ENCODE results near the gene FOXJ1.

Gene FOXJ1

DNA sequence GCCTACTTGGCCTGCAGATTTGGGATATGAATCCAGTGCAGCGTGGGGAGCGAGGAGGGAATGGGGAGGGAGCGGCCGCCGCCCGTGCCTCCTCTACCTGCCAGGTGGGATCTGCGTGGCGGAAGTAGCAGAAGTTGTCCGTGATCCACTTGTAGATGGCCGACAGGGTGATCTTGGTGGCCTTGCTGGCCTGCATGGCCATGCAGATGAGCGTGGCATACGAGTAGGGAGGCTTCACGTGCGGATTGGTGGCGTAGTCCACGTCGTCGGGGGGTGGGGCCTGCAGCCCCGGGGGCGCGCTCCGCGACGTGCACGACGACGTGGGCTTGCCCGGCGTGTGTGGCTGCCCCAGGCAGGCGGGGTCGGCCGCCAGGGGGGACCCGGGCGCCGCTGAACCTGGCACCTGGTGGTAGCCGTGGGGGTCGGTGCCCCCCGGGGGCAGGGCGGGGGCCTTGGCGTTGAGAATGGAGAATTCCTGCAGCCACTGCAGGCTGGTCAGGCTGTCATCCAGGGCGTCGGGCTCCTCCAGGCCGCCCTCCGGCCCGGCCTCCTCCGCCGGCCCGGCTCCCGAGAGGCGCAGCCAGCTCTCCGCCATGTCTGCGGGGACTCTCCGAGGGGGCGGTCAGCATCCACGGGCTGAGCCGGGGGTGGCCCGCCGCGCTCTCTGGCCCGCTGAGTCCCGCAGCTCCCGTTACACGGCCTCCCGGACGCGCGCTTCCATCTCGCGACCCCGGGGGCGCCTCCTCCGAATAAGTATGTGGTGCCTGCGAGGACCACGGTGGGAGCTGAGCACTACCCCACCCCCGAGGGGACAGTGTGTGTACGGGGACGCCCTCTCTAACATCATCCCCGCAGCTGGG is 1.0 kb downstream of the FOXJ1 start:
- no peak for DNase-seq

DNA sequence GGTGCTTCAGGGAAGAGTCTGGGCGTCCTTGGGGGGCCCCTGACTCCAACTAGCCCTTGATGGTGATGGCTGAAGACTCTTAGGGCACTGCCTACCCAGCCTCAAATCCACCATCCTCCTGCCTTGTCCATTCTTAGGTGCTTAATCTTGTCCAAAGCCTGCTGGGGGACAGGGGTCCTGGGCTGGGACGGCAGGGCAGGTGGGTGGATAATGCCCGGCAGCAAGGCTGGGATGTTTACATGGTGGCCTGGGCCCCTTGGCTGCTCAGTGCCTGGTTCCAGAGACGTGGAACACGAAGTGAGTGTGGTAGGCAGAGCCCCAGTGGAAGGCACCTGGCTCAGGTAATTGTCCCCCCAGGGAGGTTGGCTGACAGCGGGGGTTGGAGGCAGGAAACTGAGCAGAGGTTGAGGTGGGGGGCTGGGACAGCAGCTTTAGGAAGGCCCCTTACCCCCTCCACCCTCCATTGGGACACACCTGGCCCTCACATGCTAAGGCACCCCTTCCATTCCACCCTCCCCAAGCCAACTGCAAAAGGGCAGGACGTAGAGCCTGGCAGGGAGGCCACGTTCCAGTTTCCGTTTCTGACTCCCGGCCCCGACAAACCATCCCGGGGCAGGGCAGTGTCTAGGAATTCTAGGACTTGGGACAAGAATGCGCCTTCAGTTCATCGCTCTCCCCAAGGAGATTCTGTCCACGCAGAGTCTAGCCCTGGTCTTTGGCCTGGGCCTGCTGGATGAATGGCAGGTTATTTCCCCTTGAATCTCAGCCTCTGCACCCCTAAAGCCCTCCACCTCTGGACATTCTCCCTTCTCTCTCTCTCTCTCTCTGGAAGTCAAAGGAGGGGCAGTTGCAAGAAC is 1.9 kb downstream of the FOXJ1 start:
- no peak for DNase-seq

DNA sequence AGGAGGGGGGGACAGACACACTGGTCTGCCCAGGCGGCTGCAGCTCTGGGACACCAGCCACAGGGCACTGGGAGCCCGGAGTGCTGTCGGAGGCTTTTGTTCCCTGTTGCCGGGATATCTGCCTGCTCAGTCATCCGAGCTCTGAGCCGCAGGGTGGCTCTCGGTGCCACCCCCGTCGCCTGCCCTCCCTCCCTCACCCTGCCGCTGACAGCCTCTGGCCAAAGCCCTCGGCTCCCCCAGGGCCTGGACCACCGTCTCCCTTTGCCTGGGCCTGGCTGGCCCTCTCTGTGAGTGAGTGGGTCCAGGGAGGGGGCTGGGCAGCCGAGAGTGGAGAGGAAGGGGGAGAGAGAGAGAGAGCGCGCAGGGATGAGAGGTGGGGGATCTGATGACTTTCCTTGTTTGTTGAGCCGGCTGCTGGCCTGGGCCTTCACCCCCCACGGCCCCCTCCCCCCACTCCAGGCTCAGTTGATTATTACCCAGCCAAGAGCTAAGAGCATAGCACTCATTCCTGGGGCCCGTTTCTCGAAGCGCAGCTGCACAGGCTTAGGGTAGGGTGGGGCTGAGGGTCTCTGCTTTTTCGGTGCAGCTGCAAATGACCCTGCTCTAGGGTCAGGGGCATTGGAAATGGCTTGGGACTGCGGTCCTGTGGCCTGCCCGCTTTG is 2.7 kb downstream of the FOXJ1 start:
- peak in 1 of 2 experiments; percentile 26 for DNase-seq

DNA sequence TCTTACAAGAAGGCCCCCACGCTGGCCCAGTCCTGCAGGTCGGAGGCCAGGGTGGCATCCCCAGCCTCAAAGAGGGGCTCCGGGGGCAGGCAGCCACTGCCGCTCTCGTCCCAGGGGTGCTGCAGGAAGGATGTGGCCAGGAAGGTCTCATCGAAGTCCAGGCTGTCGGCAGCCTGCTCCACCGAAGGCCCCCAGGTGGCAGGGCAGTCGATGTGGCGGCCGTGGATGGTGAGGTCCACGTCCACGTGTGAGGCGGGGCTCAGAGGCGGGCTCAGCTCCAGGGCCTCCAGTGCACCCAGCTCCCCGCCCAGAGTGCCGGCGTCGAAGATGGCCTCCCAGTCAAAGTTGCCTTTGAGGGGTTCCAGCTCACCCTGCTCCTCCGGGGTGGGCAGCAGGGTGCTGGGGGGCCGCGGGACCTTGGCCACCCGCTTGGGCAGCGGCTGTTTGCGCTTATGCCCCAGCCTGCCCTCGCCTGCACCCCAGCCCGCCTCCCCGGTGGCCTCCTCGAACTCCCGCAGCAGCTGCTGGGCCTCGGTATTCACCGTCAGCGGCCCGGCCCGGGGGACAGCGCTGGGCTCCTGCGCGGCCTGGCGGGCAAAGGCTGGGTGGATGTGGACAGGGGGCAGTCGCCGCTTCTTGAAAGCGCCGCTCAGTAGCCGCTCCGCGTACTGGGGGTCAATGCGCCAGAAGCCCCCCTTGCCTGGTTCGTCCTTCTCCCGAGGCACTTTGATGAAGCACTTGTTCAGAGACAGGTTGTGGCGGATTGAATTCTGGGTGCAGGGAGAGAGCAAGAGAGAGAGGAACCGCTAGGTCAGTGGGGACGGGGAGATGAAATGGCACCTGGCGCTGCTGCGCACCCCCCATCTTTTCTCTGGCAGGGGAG is 3.5 kb downstream of the FOXJ1 start:
- DNase-seq = no peak

DNA sequence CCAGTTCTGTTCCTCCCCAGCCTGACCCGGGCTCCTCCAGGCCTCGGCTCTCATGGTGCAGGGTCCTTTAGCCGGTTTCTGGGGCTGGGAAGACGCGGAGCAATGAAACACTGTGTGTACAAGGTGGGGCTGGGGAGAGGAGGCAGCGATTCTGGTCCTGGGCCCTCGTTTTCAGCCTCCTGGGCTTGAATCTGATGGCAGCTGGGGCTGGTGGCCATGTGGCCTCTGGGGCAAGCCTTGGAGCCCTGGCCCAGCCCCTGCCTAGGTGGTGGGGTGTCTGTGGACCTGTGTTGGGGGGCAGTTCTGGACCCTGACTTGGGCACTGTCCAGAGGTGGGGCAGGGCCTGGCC is 4.1 kb downstream of the FOXJ1 start:
- no peak for DNase-seq

DNA sequence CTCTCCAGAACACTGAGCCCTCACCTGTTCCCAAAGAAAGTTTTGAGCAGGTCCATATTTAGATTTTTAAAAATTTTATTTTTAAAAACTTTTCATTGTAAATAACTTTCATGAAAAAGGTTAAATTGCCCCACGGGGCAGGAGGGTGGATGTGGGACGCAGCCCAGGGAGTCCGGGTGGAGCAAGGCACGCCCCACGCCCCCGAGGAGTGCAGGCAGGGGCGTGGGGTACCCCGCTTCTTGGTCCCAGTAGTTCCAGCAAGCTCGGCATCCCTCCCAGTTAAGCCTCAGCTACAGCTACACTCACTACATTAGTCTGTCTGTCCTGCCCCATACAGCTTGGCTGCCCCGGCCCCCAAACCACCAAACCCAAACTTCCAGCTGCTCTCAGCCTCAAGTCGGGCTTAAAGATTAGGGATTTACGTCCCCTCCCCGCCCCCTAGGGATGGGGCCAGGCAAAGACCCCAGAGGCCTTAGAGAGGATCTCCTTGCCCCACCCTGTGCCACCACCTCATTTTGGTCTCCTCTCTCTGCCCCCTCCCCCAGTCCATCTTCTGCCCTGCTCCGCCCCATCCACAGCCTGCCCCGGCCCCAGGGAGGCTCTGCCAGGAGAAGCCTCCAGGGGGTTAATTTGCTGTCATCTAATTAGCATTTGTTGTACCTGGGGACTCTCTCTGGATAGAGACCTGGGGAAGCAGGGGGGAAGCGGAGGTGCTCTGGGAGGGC is 4.6 kb downstream of the FOXJ1 start:
- DNase-seq = no peak

DNA sequence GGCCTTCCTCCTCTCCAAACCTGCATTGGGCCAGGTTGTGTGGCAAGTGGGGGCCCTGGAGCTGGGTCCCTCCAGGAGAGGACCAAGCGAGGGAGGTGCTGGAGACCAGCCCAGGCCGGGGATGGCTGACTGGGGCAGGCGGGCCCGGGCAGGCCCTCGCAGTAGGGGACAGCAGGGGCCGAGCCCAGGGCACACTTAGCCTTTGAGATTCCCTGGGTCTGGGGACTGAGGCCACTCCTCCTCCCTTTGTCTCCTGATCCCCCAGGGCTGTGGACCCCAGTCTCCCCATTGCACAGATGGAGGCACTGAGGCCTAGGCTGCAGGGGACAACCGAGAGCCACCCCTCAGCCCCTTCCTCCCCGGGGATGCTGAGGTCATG is 5.2 kb downstream of the FOXJ1 start:
- DNase-seq = no peak

DNA sequence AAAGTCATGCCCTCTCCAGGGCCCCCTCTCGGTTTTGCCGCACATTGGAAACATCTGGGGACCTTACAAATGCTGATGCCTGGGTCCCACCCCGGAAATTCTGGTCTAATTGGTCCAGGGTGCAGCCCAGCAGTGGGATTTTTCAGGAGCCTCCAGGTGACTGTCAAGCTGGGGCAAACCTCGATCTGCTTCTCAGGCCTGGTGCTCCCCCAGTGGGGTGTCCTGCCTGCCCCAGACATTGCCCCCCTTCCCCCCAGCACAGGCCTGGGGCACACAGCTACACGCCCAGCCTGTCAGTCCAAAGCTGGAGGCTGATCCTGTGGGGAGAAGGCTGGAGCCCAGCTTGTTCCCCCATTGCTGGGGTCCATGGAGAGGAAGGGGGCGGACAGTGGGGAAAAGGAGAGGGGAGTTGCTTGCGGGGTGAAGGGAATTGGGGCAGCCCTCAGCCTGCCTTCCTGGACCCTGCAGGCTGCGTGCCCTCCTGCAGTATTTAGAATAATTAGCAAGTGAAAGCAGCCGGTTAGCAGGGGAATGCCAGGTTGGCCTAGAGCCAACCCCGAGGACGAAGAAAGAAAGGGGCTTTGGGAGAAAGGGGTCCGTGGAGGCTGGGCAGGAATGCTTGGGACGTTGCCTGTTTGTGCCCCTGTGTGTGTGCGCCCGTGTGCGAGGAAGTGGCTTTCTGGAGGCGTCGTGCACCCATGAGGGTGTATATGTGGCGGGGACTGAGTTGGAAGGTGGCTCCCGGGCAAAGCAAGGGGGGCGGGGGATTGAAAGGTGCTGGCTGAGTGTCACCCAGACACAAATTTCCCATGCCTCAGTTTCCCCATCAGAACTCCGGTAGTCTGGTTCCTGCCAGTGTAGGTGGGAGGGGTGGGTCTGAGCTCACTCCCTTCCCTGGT is 5.9 kb downstream of the FOXJ1 start:
- no peak for DNase-seq

DNA sequence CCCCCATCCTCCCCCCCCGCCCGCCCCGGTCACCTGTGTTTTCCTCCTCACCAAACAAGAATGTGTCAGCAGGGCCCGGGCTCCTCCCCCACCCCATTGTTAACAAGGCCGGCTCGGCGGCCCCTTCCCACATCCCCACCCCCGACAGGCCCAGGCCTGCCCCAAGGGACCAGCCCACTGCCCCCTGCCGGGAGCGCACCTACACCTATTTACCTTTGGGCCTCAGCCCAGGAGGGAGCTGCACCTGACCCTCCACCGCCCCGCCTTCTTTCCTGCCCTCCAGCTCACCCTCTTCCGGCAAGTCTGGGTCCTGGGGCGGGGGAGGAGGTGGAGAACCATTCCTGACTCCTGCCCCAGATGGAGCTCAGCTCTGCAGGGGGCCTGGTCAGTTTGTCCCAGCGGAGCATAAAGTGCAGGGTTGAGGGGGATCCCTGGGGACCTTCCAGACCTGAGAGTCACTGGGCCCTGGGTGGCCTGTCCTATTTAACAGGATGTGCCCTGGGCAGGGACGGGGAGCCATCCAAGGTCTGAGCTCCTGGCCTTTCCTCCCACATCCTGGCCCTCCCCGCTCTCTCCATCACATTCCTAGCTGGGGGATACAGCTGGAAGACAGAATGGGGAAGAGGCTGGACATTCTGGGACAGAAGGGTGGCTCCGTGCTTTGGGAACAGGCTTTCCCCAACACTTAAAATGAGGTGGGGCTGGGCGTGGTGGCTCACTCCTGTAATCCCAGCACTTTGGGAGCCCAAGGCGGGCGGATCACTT is 8.3 kb downstream of the FOXJ1 start:
- DNase-seq = no peak

DNA sequence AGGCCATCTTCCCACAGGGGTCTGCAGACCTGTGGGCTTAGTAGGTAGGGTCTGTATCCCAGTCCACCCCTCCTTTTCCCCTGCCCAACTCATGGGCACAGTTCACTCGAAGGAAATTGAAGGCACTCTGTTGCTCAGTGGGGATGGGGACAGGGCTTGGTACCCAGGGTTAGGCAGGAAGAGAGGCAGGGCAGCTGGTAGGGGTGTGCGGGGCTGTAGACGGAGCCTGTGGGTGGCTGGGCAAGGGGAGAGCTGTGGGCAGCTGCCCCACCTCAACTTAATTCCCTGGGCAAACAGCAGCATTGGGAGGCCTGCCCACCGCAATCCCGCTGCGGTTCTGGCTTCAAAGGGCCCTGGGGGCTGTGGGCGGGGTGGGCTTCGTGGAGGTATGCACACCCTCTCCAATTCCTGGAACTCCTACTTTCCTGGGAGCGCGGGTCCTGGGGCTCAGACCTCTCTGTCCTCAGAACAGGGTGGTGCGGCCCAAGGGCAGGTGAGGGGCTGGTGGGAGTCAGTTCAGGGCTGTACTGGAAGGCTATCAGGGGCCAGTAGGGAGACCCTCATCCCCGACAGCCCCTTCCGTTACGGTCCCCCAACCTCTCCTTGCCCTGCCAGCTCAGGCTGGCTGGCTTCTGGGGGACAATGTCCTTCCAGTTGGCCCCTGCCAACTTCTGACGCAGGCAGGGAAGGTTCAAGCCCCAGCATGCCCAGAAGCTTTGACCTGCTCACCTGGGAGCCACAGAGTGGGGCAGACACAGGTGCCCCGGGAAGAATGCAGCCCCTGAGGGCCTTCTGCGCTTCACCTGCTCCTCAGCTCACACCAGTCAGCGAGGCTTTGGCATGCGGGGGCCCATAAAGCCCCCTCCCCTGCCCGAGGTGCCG is 9.1 kb downstream of the FOXJ1 start:
- DNase-seq = no peak

DNA sequence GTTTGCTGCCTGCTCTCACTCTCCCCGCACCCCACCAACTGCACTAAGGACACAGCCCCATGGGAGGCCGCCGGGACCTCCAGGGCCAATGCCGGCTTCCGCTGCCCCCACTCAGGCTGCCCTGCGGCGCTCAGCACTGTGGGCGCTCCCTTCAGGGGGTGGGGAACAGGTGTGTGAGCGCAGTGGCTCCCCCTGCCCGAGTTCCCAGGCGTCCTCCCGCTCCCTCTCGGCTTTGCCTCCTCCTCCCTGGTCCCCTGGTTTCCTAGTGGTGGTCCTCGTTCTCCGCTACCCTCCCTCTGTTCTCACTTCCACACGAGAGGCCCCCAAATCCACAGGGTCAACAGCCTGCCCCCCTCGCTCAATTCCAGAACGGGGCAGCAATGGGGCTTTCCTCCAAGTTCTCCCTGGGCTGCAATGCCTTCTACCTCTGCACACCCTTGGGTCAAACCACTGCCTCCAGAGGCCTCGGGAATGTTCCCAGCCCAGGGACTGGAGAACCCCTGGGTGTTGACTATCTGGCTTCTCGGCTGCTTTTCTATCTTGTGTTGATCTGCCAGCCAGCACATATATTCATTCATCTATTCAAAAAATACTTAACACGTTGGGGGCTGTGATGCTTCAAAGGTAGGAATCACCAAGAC is 9.9 kb downstream of the FOXJ1 start:
- no peak for DNase-seq

DNA sequence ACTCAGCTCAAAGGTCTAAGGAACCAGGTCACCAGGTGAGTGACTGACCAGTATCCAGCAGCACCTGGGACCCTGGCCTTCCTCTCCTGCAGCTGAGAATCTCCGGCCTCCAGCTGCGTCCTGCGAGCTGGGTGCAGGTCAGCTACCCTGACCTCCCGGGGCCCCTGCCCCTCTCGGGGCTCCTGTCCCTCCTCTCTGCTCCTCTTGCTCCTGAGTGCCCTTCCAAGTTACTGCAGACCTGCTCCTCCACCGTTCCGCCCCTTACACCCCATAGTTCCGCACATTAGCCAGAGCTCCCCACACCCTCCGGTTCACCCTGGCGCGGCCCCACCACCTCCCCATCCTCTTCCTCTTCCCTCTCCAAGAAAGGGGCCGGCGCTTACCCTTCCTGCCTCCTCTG is 10.6 kb downstream of the FOXJ1 start:
- DNase-seq = no peak

DNA sequence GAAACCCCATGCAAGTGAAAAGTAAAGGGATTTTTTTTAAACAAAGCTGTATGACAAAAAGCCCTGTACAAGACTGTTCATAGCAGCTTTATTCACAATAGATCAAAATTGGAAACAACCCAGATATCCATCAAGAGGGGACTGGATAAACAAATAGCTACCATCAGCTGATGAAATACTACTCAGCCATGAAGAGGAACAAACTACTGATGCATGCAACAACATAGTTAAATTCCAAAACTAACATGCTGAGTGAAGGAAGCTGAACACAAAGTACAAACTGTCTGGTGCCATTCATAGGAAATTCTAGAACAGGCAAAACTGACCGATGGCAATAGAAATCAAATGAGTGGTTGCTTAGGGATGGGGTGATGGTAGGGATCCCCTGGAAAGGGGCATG is 15.1 kb downstream of the FOXJ1 start:
- DNase-seq = no peak

DNA sequence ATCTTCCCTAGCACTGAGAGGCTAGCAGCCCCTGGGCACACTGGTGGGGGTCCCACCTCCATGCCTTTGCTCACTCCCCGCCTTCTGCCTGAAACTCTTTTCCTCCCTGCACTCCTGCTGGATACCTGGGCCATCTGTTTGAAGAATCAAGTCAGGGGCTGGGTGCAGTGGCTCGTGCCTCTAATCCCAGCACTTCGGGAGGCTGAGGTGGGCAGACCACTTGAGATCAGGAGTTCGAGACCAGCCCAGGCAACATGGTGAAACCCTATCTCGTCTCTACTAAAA is 15.7 kb downstream of the FOXJ1 start:
- DNase-seq = no peak

DNA sequence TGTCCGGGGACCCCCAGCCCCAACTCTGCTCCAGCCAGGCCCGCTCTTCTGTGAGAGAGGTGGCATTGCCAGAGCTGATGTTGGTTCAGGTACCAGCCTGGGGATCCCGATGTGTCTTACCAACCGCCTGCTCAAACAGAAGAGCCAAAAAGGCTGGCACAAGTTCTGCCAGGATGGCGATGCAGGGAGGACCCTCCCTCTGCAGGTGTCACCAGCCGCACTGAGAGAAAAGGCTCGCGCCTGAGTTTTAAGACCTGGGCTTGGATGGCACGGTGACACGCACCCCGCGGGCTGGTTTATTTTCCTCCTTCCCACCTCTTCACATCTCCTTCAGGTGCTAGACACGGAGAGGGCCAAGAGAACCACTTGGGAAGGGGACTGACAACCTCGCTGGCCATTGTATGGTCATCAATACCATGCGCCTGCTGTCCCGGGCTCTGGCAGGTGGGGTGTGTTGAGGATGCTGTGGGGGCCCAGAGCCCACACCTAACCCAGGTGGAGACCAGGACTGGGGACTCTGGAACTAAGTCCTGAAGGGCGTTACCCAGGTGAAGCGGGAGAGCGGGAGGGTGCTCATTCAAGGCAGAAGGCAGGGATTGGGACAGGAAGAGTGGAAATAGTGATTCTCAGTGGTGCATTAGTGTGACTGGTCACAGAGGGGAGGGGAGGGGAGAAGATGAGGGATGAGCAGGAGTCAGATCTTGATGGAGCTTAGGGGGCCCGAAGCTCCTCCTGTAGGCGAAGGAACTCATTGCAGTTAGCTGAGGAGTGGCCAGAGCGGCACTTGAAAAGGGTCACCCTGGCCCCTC is 16.3 kb downstream of the FOXJ1 start:
- no peak for DNase-seq

DNA sequence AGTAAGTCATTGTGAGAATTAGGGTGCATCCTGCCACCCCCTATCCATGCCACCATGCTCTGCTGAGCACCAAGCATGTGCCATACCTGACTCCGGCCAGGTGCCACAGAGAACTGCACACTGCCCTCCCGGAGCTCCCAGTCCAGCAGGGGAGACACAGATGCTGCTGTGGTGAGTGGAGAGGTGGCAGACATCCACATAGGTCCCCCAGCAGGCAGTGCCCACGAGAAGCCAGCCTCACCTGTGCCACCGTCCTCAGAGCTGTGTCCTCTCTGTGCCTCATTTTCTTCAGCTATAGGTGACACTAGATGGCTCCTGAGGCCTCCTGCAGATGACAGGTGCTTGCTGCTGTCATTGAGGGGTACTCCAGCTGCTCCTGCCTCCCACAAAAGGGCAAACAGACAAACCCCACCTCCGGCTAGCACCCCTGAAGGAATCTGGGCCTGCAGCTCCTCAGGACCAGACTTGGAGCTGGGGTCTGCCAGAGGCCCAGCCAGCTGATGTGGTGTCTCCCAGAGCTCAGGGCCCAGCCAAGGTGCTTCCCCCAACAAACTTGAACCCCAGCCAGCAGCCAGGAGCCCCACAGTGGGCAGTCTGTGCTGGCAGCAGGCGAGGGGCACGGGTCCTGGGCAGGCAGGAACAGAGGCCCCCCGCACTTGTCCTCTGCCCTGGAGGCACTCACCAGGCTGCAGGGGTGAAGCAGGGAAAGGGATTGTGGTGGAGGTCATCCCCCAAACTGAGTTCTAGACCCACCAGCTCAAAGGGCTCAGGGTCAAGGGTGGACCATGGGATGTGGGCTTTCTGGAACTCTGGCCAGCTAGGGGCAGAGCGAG is 17.1 kb downstream of the FOXJ1 start:
- no peak for DNase-seq

DNA sequence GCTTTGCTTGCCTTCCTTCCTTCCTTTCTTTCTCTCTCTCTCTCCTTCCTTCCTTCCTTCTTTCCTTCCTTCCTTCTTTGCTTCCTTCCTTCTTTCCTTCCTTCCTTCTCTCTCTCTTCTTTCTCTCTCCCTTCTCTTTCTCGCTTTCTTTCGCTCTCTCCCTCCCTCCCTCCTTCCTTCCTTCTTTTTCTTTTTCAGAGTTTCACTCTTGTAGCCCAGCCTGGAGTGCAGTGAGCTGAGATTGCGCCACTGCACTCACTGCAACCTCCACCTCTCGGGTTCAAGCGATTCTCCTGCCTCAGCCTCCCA is 17.9 kb downstream of the FOXJ1 start:
- no peak for DNase-seq

Measured in NCI-H446 (cell line).